Measurements from ENCODE around the gene TMEM220. TPM values are rescaled to one million over a fixed set of nuclear protein-coding genes. Genes with fewer than 3 reads are reported as not detected.

TMEM220 gene
- total and polyA plus RNA-seq, 2 experiments from 2014 or later: 3.1 to 7.8 TPM

- H4K20me1 ChIP-seq (replicated peaks; ENCODE audit: insufficient read depth): no peaks in the 10 kb centered on the region
- Mint-ChIP-seq H3K27me3 (ENCODE audit: insufficient read depth, low read depth, poor library complexity) (peaks cover 5% of the 10 kb centered on the region), H3K27ac (no peak overlapping the region), H3K4me3 (no peak overlapping the region), H3K4me1 (peaks cover 8% of the 10 kb centered on the region; the same call in 2 of the 3 replicates), H3K9me3 (peaks cover 7% of the 10 kb centered on the region; the same call in 2 of the 3 replicates), H3K36me3 (ENCODE audit: low read depth) (peaks cover 3% of the 10 kb centered on the region; the same call in 2 of the 3 replicates)
- H2AFZ ChIP-seq: no peak overlapping the region
- H3K27me3 ChIP-seq (ENCODE audit: insufficient read depth): peaks cover 3% of the 10 kb centered on the region; the same call in 1 of the 2 replicates
- ATAC-seq (no peak), DNase-seq (ENCODE audit: low spot score) (no peak)
- no peak overlapping the region for H3K4me3 ChIP-seq
- H3K36me3 ChIP-seq (ENCODE audit: insufficient read depth): no peaks in the 10 kb centered on the region
- no peak overlapping the region for H3K4me2 ChIP-seq
- no peaks in the 10 kb centered on the region for H3K9me2 ChIP-seq (ENCODE audit: insufficient read depth)
- H3K27ac ChIP-seq (ENCODE audit: low read depth): no peak overlapping the region
- TF ChIP-seq REST (IDR thresholded peaks at IDR 0.05; ENCODE audit: unreplicated experiment) (no peak), CREB1 (CRISPR knock-in tag; IDR thresholded peaks at IDR 0.05; ENCODE audit: low read depth) (no peak), ZNF462 (CRISPR knock-in tag; IDR thresholded peaks at IDR 0.05) (no peak), EZH2 (IDR thresholded peaks at IDR 0.05; ENCODE audit: low read depth, unreplicated experiment) (no peak), ZNF114 (CRISPR knock-in tag; IDR thresholded peaks at IDR 0.05) (no peak), CTCF (conservative IDR thresholded peaks at IDR 0.05; ENCODE audit: low read depth in 2 of 2) (no peak), ETS1 (IDR thresholded peaks at IDR 0.05) (no peak), POLR2AphosphoS5 (IDR thresholded peaks at IDR 0.05; ENCODE audit: low read depth) (no peak), JUNB (IDR thresholded peaks at IDR 0.05; ENCODE audit: unreplicated experiment) (no peak), EZH2phosphoT487 (IDR thresholded peaks at IDR 0.05; ENCODE audit: unreplicated experiment) (no peak), STAT1 (IDR thresholded peaks at IDR 0.05; ENCODE audit: unreplicated experiment) (no peak), ZNF331 (CRISPR knock-in tag; IDR thresholded peaks at IDR 0.05; ENCODE audit: low read depth) (no peak), NANOG (IDR thresholded peaks at IDR 0.05; ENCODE audit: borderline replicate concordance) (no peak)
- no peaks in the 10 kb centered on the region for H3K79me2 ChIP-seq (replicated peaks; ENCODE audit: insufficient read depth)
- H3F3A ChIP-seq (replicated peaks; ENCODE audit: low read depth): 0 out of 2 replicates have a peak, but pooled peaks cover 3% of the 10 kb centered on the region
- peaks cover 5% of the 10 kb centered on the region; the same call in 1 of the 2 replicates for H3K4me1 ChIP-seq (ENCODE audit: insufficient read depth)
Measured at GRCh38 chr17:10727192-10727591, 2.6 kb downstream of the TMEM220 start.

All from GM23338 (cell line).